ENCODE results near the gene SCD5.

Gene SCD5

GRCh38 chr4:82718162-82718940 is 80.2 kb downstream of the SCD5 start:
- DNase-seq = no peak

- DNase-seq = no peak
Observed at GRCh38 chr4:82715731-82716617, 82.6 kb downstream of the SCD5 start.

- DNase-seq = no peak
Observed at GRCh38 chr4:82713856-82714255, 84.7 kb downstream of the SCD5 start.

- DNase-seq = no peak
Observed at GRCh38 chr4:82712561-82712960, 86.0 kb downstream of the SCD5 start.

- DNase-seq = no peak
Observed at GRCh38 chr4:82711158-82711785, 87.3 kb downstream of the SCD5 start.

GRCh38 chr4:82710197-82710929 is 88.2 kb downstream of the SCD5 start:
- DNase-seq = no peak

- no peak for DNase-seq
Observed at GRCh38 chr4:82708982-82709381, 89.6 kb downstream of the SCD5 start.

- no peak for DNase-seq
Observed at GRCh38 chr4:82706349-82707000, 92.1 kb downstream of the SCD5 start.

GRCh38 chr4:82705928-82706300 is 92.7 kb downstream of the SCD5 start:
- no peak for DNase-seq

- no peak for DNase-seq
Observed at GRCh38 chr4:82705169-82705927, 93.2 kb downstream of the SCD5 start.

GRCh38 chr4:82704156-82704555 is 94.4 kb downstream of the SCD5 start:
- no peak for DNase-seq

- no peak for DNase-seq
Observed at GRCh38 chr4:82698412-82698811, 100.2 kb downstream of the SCD5 start.

- no peak for DNase-seq
Observed at GRCh38 chr4:82697561-82697960, 101.0 kb downstream of the SCD5 start.

GRCh38 chr4:82696117-82696860 is 102.3 kb downstream of the SCD5 start:
- no peak for DNase-seq

GRCh38 chr4:82694892-82695291 is 103.7 kb downstream of the SCD5 start:
- no peak for DNase-seq

- DNase-seq = no peak
Observed at GRCh38 chr4:82694046-82694445, 104.5 kb downstream of the SCD5 start.

- DNase-seq = no peak
Observed at GRCh38 chr4:82692101-82692780, 106.4 kb downstream of the SCD5 start.

GRCh38 chr4:82691431-82691830 is 107.2 kb downstream of the SCD5 start:
- DNase-seq = no peak

- DNase-seq = no peak
Observed at GRCh38 chr4:82688091-82688795, 110.4 kb downstream of the SCD5 start.

GRCh38 chr4:82687531-82687930 is 111.1 kb downstream of the SCD5 start:
- no peak for DNase-seq

All from NCI-H1092 treated with DMSO at 0.1 percent for 48 hours (cell line).